CD4-positive, alpha-beta T cell treated with Interferon alpha-2 for 1 hour (primary cell): Measurements from ENCODE around the gene FLOT1.
"Not testable (repeated sequence)": the region's sequence is repeated elsewhere in the genome, so short reads cannot be mapped to it uniquely, and the experiment has no call there.

Experiments used
- DNase-seq, 2 donors: peaks; one replicate each; pipeline ENCODE4 v3.0.0-alpha.2; 2020 to 2022

FLOT1 gene

DNA sequence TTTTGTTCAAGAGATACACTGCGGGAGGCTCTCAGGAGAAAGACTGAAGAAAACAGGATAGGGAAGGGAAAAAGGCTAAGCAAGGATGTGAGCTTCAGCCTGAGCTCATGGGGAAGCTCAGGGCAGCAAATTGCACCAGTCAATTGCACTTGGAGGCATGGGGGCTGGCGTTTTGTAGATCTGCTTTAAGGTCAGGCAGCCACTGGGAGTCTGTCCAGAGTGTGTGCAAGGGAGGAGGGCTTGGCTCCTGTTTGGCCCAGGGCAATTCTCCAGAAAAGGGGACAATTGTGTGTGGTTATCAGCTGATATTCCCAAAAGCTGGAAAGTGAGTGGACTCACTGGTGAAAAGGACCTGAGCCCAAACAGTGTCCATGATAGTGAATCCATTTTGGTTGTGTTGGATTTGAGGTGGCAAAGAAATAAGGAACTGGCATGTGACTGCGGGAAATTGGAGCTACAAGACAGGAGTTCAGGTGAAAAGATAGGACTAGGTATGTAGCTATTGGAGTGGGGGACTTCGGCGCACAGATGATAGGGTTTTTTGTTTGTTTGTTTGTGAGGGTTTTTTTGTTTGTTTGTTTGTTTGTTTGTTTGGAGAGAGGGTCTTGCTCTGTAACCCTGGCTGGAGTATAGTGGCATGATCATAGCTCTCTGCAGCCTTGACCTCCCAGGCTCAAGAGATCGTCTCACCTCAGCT is 24.1 kb upstream of the FLOT1 start:
- DNase-seq, result no peak

DNA sequence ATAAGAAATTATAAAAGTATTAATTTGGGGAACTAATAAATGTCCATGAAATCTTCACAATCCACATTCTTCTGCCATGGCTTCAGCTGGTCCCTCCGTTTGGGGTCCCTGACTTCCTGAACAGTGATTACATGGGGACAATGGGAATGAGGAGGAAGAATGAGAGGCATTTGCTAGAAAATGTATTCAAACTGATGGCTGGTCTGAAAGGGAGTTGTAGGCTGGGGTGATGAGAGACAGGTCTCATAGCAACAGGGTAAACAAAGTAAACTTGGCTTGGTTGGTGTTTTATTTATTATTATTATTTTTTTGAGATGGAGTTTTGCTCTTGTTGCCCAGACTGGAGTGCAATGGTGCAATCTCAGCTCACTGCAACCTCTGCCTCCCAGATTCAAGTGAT is 23.0 kb upstream of the FLOT1 start:
- DNase-seq, result not testable (repeated sequence)

- DNase-seq, result not testable (repeated sequence)
Observed at GRCh38 chr6:30764490-30765043, 22.1 kb upstream of the FLOT1 start.

DNA sequence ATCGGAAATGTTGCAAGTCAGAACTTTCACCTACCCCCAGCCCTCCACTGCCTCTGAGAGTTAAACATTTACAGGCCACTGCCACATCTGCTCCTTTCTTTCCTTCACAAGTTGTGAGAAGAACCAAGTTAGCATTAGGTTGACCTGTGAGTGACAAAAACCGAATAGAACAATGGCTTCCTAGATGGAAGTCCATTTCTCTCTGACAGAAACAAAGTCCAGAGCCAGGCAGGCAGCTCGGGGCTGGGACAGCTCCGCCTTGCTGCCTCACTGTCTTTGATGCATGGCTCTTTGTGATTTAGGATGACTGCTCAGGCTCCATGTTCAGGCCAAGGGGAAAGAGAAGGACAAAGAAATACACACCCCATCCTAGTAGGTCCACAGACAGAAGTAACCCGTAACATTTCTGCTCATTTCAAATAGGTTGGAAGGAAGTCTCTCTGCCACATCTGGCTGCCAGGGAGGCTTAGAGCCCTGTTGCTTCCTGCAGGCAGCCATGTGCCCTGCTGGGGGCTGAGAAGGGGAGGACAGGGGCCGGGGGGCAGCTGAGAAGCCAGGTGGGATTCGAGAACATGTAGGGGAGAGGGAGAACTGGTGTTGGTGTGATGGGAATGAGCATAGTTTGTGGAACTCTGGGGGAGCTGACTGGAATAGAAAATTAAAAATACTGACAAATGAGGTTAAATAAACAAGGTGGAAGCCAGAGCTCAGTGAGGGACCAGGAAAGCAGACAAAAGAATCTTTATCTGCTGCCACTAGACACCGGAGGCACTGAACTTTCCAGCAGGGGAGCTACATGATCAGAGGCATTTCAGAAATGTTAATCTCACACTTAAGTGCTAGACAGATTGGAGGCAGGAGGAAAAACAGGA is 21.4 kb upstream of the FLOT1 start:
- DNase-seq, result no peak

DNA sequence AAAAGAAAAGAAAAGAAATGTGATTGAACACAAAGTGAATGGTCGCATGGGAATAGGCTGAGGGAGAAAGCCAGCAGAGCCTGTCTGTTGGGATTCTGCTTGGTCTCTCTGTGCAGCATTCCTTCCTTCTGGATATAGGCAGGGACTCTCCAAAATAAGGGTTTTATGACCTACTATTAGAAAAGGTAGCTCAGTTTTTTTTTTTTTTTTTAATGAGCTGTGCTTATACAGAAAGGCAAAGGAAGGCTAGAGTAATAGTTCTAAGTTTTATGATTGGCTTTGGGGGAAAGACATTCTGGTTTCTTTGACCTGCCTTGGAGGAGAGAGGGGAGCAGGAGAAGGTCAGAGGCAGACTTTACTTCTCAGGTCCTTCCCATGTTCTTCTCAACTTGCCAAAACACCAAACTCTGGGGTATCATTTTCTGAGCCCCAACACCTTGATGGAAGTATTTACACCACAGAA is 20.7 kb upstream of the FLOT1 start:
- DNase-seq, result no peak

DNA sequence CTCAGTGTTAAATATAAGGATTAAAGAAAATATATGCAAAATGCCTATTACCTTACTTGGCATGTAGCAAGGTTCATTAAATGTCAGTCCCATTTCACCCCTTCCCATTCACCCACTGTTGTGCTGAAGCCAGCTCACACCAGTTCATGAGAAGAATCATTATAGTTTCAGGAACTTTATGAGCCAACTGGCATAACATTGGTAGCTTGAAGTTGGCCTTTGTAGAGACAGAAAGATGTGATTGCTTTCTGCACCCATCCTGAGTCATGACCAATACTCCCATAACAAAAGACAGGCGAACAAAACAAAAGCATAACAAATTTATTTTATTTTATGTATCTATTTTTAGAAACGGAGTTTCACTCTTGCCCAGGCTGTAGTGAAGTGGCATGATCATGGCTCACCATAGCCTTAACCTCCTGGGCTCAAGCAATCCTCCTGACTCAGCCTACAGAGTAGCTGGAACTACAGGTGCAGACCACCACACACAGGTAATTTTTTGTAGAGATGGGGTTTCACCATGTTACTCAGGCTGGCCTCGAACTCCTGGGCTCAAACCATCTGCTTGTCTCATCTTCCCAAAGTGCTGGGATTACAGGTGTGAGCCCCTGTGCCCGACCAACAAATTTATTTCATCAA is 19.4 kb upstream of the FLOT1 start:
- DNase-seq, result no peak

DNA sequence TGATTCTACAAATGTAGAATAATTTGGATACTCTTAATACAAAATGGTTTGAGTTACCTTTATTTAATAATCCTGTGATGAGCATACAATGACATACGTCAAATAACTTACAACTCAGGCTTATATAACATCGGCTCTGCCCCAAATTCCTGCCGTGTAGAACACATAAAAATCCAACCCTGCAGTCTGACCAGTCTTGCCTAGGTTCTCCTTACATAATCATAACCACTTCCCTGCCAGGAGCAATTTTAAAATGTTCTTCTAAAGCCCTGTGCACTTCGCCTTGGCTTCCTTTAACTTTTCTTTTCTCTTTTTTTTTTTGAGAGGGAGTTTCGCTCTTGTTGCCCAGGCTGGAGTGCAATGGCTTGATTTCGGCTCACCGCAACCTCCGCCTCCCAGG is 18.1 kb upstream of the FLOT1 start:
- DNase-seq, result no peak

- no peak for DNase-seq
Observed at GRCh38 chr6:30759575-30760239, 17.2 kb upstream of the FLOT1 start.

DNA sequence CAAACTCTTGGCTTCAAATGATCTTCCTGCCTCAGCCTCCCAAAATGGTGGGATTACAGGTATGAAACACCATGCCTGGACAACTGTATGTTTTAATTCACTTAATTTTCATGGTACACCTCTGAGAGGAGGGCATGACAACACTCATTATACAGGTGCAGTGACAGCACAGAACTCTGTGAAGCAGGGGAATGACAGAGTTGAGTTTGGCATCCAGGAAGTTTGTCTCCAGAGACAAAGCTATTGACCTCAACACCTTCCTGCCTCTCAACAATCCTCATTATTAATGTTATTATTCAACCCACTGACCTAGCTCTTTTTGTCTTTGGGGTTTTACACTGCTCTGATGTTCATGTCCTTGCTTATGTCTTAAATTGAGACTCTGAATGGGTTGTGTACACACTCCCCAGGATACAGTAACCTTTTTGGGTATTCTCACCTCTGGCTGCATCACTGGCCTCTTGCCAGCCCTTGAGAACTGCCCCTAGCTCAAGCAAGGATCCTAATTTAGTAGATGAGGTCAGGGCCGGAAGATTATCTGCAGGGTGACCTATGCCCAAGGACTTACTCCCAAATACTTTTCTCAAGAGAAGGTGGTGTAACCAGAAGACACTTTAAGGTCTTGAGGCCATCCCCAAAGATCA is 14.9 kb upstream of the FLOT1 start:
- DNase-seq, result no peak

GRCh38 chr6:30756405-30757003 is 14.0 kb upstream of the FLOT1 start:
- not testable (repeated sequence) for DNase-seq

- DNase-seq, result no peak
Observed at GRCh38 chr6:30754631-30755030, 12.1 kb upstream of the FLOT1 start.

DNA sequence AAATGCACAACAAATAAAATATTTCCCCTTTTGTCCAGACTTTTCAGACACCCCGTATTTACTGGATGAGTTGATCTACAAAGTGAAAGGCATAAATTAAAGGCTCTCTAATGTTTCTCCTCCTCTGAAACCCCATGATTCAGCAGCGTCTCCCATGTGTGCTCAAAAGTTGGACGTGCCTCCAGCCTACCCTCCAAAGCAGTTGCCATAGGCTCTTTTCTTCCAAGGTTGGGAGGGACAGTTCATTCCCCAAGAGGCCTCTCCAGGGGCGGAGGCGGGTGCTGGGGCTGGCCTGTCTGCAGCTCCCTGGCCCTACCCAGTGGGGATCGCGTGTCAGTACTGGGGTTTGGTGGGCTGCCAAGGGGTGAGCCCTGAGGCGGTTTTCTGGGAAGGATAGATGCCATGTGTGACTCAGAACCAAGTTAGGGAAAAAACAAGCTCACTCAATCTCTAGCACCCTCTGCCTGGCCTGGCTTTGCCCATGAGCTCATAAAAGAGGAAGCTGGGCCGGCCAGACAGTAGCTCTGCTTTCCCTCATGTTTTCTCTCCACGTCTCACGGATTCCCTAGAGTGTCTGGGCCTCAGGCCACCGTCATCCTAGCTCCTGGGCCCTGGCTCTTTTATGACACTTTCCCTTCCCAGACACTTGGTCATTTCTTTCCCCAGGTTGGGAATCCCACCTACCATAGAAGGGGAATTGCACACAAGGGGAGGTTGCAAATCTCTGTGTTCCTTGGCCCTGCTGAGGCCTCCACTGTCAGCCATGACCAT is 9.9 kb upstream of the FLOT1 start:
- peak in 1 of 2 donors; percentile 41 for DNase-seq

- no peak for DNase-seq
Observed at GRCh38 chr6:30750379-30750668, 7.8 kb upstream of the FLOT1 start.

- DNase-seq, result no peak
Observed at GRCh38 chr6:30749554-30750378, 7.3 kb upstream of the FLOT1 start.

GRCh38 chr6:30748851-30749540 is 6.5 kb upstream of the FLOT1 start:
- DNase-seq, result no peak

DNA sequence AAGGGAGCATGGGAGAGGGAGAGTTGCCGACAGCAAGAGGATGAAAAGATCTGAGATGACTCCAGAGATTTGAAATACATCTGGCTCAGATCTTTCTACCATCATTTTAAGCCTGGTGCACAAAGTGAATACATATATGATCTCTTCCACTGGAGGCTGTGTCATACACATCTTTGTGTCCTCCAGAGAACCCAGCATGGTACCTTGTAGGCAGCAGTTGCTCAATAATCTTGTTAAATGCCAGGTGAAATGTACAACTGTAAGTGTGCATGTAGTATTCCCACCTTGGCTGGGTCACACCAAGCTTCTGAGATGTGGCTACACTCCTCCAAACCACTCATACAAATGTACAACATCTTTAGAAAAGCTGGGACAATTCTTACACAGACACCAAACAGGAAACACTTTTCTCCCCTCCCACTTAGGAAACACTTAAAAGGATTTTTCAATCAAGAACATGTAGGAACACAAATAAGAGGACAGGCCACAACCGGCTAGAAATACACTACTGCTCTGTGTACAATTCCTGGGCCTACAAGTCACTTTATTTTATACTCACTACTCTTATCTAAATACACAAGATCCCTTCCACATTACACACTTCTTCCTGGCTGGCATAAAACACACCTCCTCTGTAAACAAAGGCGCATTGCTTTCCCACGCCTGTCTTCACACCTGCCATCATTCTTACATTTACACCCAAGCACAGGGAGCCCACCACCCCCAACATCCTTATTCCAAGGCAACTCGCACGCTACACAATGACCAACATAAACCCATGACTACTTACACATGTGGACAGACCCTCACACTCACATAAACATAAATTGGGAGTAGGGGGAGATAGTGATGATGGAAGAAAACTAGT is 5.6 kb upstream of the FLOT1 start:
- no peak for DNase-seq

DNA sequence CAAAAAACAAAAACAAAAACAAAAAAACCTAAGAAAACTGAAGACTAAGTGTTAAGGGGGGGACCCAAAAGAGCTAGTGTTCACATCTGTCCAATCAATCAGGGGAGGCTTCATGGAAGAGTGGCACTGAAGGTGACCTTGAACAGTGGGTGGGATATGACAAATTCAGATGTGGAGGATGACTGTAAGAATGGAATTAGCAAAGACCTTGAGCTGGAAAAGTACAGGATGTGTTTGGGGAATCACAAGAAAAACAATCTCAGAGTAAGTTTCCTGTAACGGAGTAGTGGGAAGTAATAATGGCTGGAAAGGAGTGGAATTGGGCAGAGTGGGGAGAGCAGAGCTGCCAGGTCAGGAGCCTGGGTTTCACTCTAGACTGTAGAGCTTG is 4.8 kb upstream of the FLOT1 start:
- DNase-seq, result no peak

DNA sequence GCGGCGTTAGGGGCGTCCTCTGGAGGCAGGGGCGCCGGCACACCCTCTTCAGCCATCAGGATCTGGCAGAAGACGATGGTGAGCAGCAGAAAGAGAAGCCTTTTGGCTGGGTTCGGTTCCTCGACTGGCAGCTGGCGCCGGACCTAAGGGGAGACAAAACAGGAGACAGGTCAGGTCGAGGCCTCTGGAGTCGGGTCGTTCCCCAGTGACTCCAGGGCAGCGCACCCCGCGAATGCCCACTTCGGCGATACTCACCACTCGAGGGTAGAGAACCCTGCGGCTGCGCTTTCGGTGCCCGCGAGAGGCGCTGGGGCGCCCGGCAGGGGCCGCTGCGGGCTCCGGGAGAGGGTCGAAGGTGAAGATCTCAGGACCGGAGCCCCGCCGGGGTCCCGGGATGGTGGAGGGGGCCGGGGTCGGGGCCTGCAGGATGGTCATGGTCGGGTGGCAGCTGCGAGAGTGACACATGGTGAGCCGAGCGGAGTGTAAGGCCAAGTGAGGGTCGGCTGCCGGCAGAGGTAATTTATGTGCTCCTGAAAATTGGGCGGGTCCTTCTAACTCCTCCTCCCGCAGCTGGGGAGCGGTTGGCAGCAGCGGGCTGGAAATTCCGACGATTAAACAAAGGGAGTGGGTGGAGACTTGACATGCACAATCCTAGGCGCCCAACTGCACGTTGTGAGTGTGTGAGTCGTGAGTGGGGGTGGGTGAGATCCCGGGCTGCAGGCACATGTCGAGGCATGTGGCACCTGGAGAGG is 1.7 kb upstream of the FLOT1 start, which contains the start of gene IER3:
IER3 (minus strand) TSS at position 494 of the 752 bp plus-strand sequence; CDS start at position 465, 29 bp downstream.
- peak; percentile 82 to 85 for DNase-seq
